ENCODE measurements around the gene NXPH2. TPM values are rescaled to one million over a fixed set of nuclear protein-coding genes. Genes with fewer than 3 reads are reported as not detected.
"Not testable (repeated sequence)": the region's sequence is repeated elsewhere in the genome, so short reads cannot be mapped to it uniquely, and the experiment has no call there.

The NXPH2 gene
- total RNA-seq, 4 donors from 2014 or later: not detected

- no peak for ATAC-seq
- no peaks in the 10 kb centered on the region for H3K27me3 ChIP-seq
Measured at GRCh38 chr2:138741851-138742250, 38.3 kb downstream of the NXPH2 start.

GRCh38 chr2:138737009-138737554 is 43.1 kb downstream of the NXPH2 start:
- H3K4me3 ChIP-seq; H3K36me3 ChIP-seq; H3K27me3 ChIP-seq; H3K27ac ChIP-seq; intact Hi-C loops (cut with DNase I; ENCODE audit: low total_unique reads); DNase-seq; in situ Hi-C loops (cut with MboI; ENCODE audit: low sequenced_read_pairs in 4 of 4); ATAC-seq; H3K9me3 ChIP-seq; H3K4me1 ChIP-seq: not testable (repeated sequence)

More at GRCh38 chr2:138741851-138742250, 38.3 kb downstream of the NXPH2 start:
- DNase-seq: no peak
- in situ Hi-C loops (cut with MboI; ENCODE audit: low sequenced_read_pairs in 4 of 4) (no loop called here), intact Hi-C loops (cut with DNase I; ENCODE audit: low total_unique reads) (no loop called here)
- Histone ChIP-seq H3K4me3 (no peak overlapping the region), H3K27ac (no peak overlapping the region), H3K4me1 (peaks cover 0 to 13% of the 10 kb centered on the region in 2 donors), H3K36me3 (no peaks in the 10 kb centered on the region), H3K9me3 (no peaks in the 10 kb centered on the region)
- TF ChIP-seq POLR2A (IDR thresholded peaks at IDR 0.05): no peak
- TF ChIP-seq, protein P1, sequence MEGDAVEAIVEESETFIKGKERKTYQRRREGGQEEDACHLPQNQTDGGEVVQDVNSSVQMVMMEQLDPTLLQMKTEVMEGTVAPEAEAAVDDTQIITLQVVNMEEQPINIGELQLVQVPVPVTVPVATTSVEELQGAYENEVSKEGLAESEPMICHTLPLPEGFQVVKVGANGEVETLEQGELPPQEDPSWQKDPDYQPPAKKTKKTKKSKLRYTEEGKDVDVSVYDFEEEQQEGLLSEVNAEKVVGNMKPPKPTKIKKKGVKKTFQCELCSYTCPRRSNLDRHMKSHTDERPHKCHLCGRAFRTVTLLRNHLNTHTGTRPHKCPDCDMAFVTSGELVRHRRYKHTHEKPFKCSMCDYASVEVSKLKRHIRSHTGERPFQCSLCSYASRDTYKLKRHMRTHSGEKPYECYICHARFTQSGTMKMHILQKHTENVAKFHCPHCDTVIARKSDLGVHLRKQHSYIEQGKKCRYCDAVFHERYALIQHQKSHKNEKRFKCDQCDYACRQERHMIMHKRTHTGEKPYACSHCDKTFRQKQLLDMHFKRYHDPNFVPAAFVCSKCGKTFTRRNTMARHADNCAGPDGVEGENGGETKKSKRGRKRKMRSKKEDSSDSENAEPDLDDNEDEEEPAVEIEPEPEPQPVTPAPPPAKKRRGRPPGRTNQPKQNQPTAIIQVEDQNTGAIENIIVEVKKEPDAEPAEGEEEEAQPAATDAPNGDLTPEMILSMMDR (IDR thresholded peaks at IDR 0.05 in 4 of 5, conservative IDR thresholded peaks at IDR 0.05 in 1 of 5): no peak

GRCh38 chr2:138732651-138733050 is 47.5 kb downstream of the NXPH2 start:
- intact Hi-C loops (cut with DNase I; ENCODE audit: low total_unique reads): no loop called here
- Histone ChIP-seq H3K27ac (no peak overlapping the region), H3K36me3 (no peaks in the 10 kb centered on the region), H3K9me3 (no peaks in the 10 kb centered on the region), H3K27me3 (no peaks in the 10 kb centered on the region), H3K4me3 (no peak overlapping the region), H3K4me1 (no peaks in the 10 kb centered on the region)
- no peak for DNase-seq
- TF ChIP-seq, protein P1 (IDR thresholded peaks at IDR 0.05 in 4 of 5, conservative IDR thresholded peaks at IDR 0.05 in 1 of 5): no peak
- no peak for TF ChIP-seq POLR2A (IDR thresholded peaks at IDR 0.05)
- in situ Hi-C loops (cut with MboI; ENCODE audit: low sequenced_read_pairs in 4 of 4): no loop called here
- no peak for ATAC-seq

GRCh38 chr2:138730497-138731030 is 49.6 kb downstream of the NXPH2 start:
- in situ Hi-C loops (cut with MboI; ENCODE audit: low sequenced_read_pairs in 4 of 4) (no loop called here), intact Hi-C loops (cut with DNase I; ENCODE audit: low total_unique reads) (no loop called here)
- ATAC-seq: no peak
- Histone ChIP-seq H3K4me3 (no peak overlapping the region), H3K36me3 (no peaks in the 10 kb centered on the region), H3K27me3 (no peaks in the 10 kb centered on the region), H3K27ac (no peak overlapping the region), H3K9me3 (no peaks in the 10 kb centered on the region), H3K4me1 (no peaks in the 10 kb centered on the region)
- no peak for DNase-seq
- no peak for TF ChIP-seq POLR2A (IDR thresholded peaks at IDR 0.05)
- TF ChIP-seq, protein P1 (IDR thresholded peaks at IDR 0.05 in 4 of 5, conservative IDR thresholded peaks at IDR 0.05 in 1 of 5): no peak

- H3K4me3 ChIP-seq: no peak overlapping the region
- H3K36me3 ChIP-seq: no peaks in the 10 kb centered on the region
- in situ Hi-C loops (cut with MboI; ENCODE audit: low sequenced_read_pairs in 4 of 4): no loop called here
- no peaks in the 10 kb centered on the region for H3K9me3 ChIP-seq
- intact Hi-C loops (cut with DNase I; ENCODE audit: low total_unique reads): no loop called here
- no peak for ATAC-seq
- no peak for TF ChIP-seq POLR2A (IDR thresholded peaks at IDR 0.05)
- TF ChIP-seq, protein P1 (IDR thresholded peaks at IDR 0.05 in 4 of 5, conservative IDR thresholded peaks at IDR 0.05 in 1 of 5): no peak
- no peak overlapping the region for H3K27ac ChIP-seq
- DNase-seq: no peak
- no peaks in the 10 kb centered on the region for H3K4me1 ChIP-seq
- H3K27me3 ChIP-seq: no peaks in the 10 kb centered on the region
Measured at GRCh38 chr2:138727956-138728355, 52.2 kb downstream of the NXPH2 start.

Measured in gastrocnemius medialis (tissue), 4 donors.